Measurements from ENCODE around the gene DVL3.
"Not testable (repeated sequence)": the region's sequence is repeated elsewhere in the genome, so short reads cannot be mapped to it uniquely, and the experiment has no call there.

The DVL3 gene

DNA sequence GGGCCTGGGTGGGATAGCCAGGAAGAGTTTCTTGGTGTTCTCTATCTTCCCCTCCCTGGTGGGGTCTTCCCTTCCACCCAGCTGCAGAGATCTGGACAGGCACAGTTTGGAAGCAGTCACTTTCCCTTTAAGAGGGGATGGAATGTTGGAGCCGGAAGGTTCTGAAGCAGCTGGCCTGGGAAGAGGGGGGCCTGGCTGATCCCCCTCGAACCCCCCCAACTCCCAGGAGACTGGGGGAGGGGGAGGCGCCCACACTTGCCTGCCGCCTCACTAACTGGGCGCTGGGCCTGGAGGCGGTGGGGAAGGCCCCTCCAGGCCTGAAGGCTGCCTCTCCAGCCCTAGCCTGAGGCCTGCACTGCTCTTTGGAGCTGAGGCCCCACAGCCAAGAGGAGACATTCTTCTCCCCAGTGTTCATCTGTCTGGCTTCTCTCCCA lies 1.4 kb downstream of the DVL3 start:
- DNase-seq = peak; percentile 64

DNA sequence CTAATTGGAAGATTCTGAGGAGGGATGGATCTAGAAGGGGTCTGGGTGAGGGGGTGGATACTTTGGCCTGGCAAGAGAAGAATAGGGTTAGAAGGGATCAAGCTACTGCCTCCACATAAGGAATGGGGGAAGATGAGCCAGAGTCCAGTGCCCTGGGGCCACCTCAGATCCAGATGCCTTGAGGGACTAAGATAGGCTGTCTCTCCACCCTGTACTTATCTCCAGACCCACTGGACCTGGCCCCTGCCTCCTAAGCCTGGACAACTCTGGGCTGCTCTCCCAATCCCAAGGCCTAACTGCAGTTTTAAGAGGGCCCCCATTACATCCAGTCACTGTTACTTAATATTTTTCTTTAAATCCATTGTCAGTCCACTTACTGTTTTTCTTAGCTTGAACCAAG lies 2.0 kb downstream of the DVL3 start:
- no peak for DNase-seq

DNA sequence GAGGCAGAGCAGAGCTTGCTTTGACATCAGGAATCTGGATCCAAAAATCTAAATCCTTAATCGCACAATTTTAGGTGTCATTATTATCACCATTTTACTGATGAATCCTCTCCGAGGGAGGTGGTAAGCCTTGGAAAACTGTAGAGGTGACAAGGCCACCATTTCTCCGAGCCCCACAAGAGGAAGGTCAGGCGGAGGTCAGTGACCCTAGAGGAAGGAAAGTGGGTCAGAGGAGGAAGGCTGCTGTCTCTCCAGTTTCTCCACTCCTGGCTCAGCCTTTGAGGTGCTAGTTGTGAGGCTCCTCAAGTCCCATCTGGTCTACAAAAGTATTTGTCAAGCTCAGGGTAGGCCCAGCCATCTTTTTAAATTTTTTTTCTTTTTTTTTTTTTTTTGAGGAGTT lies 3.2 kb downstream of the DVL3 start:
- DNase-seq = no peak

DNA sequence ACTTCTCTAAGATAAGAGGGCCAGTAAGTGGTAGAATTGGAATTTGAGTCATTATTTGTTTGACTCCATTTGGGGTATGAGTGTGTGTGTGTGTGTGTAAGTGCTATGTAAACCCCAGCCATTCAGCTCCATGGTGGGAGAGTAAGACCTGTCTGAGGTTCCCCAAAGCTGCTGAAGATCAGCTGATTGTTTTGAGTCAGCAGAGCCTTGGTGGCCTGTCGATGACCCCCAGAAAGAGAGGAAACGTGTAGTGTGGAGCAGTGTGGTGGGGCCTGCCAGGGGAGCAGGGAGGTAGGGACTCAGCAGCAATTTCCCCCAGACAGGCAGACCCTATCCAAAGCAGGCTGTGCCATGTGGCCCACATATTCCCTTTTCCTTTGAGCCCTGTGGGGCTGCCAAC lies 5.3 kb downstream of the DVL3 start:
- DNase-seq = no peak

DNA sequence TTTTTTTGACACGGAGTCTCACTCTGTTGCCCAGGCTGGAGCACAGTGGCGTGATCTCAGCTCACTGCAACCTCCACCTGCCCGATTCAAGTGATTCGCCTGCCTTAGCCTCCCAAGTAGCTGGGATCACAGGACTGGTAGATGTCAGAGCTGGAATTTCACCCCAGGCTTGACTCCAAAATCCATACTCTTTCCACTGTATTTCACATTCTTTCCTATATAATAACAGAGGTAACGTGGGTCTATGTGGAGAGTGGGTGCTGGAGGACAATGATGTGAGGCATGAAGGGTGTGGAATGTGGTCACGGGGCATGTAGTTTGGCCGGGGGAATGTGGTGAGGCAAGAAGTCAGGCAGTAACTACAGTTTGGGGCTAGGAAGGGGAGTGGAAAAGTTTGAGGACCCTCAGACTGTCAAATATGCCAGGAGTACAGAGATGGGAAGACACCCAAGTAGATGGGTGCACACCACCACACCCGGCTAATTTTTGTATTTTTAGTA lies 7.4 kb downstream of the DVL3 start:
- not testable (repeated sequence) for DNase-seq

GRCh38 chr3:184164648-184165330 lies 9.6 kb downstream of the DVL3 start:
- DNase-seq = no peak

DNA sequence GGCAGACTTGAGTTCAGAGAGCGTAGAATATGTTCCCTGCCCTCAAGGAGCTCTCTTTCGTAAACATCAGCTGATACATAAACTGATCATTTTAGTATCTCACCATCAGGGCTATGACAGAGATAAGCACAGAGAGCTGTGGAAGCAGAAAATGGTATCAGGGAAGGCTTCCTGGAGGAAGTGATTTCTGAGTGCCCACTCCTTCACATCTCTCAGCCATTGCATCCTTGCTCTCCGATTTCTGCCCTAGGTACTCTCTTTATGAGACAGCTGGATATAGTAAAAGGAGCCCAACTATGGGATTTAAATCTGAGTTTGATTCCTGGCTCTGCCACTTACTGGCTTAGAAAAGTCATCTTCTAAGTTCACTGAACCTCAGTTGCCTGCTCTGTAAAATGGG lies 10.4 kb downstream of the DVL3 start:
- no peak for DNase-seq

GRCh38 chr3:184166671-184167070 lies 11.5 kb downstream of the DVL3 start:
- no peak for DNase-seq

DNA sequence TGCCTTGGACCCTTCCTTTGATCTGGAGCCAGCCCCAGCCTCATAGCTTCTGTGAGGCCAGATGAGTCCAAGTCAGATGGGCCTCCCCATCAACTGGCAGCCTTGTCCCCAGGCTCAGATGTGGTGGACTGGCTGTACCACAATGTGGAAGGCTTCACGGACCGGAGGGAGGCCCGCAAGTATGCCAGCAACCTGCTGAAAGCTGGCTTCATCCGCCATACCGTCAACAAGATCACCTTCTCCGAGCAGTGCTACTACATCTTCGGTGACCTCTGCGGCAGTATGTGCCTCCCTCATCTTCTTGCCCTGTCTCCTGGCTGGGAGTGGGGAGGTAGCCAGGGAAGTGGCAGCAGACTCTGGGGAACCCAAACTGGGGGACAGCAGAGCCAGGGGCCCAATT lies 12.6 kb downstream of the DVL3 start:
- DNase-seq = no peak

- no peak for DNase-seq
Observed at GRCh38 chr3:184168363-184169120, 13.4 kb downstream of the DVL3 start.

- DNase-seq = no peak
Observed at GRCh38 chr3:184169896-184170875, 15.0 kb downstream of the DVL3 start.

DNA sequence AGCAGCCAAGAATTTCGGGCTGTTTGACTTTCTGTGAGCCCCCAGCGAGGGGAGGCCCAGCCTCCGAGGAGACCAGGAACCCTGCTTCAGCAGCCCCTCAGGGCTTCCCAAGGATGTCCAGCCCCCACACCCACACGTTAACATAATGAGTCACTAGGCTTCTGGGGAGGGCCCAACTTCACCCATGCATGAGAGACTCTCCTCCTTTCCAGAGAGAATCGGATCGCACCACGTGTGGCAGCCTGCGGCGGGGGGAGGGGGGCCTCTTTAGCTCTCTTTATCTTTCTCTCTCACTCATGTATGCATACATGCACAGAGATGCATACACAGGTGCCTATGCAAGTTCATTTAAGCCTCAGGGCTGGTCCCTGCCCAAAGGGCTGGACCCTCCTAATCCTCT lies 16.4 kb downstream of the DVL3 start:
- no peak for DNase-seq

DNA sequence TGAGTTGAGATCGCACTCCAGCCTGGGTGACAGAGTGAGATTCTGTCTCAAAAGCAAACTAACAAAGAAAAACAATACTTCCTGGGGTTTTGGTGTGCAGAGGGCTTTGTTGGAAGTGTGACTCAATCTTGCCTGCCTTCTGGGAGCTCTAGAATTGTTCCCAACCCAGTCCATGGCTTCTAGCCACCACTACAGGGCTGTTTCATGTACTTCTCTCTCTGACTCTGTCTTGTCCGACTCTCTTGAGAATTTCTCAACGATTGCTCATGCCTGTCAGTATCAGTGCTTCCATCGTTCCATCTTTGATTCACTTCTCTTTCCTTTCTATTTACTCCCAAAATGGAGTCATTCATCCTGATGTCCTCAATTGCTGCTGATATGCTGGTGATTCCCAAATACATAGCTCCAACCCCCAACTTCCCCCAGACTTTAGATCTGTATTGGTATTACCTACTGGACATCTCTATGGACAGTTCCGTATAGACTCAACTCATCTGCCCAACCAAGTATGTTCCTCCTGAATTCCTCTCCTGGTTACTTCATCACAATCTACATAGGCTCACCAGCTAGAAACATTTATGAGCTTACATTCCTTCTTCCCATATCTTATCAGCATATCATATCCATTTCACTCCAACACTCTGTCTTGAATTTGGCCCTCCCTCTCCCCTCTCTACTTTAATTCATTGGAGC lies 17.6 kb downstream of the DVL3 start:
- no peak for DNase-seq

DNA sequence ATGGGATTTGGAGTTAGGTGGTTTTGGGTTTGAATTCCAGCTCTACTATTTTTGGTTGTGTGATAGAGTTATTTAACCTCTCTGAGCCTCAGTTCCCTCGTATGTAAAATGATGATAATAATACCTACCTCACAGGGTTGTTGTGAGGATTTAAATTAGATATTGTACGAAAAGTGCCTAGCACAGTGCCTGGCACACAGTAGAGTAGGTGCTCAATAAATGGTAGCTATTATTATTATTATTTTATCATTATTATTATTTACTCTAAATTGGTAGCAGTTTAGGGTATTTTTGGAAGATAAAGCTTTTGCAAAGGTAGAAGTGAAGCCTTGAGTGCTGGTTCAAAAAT lies 18.2 kb downstream of the DVL3 start:
- DNase-seq = no peak

DNA sequence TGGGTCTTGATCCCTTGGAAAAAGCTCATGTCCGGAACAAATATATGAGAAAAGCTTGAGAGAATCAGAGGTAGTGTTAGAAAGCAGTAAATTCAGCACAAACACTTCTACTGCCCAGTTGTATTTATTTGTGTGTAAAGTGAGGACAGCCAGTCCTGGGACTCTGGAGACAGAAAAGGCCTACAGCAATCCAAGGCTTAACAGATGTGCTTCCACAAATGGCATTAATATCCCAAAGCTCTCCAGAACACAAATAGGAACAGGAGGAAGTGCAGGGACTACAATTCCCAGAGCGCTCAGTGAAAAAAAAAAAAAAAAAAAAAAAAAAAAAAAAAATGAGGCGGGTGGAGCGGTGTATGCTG lies 19.1 kb downstream of the DVL3 start:
- DNase-seq = no peak

GRCh38 chr3:184174646-184175492 lies 19.7 kb downstream of the DVL3 start, which contains the start of gene AP2M1:
TSS of gene AP2M1 (plus strand) at chr3:184174855. CDS start at chr3:184176994, 2,139 bp downstream.
- DNase-seq = peak; percentile 98

DNA sequence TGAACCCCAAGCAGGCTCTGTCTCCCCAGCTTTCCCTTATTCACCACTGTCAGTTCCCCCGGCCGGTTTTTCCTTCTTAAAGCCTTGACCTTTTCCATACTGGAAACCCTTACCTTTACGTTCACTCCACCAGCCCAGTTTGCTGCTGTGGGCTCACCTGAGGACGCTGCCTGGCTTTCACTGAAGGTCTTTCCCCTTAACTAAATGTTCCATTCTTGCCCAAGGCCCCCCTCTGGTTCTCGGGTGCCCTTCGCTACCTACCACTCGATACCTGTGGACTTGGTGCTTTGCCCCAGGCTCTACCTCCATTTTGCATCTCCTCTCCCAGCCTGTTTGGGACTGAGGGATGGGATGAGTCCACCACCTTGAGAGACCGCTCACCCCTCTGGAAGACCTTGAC lies 20.3 kb downstream of the DVL3 start:
- no peak for DNase-seq

DNA sequence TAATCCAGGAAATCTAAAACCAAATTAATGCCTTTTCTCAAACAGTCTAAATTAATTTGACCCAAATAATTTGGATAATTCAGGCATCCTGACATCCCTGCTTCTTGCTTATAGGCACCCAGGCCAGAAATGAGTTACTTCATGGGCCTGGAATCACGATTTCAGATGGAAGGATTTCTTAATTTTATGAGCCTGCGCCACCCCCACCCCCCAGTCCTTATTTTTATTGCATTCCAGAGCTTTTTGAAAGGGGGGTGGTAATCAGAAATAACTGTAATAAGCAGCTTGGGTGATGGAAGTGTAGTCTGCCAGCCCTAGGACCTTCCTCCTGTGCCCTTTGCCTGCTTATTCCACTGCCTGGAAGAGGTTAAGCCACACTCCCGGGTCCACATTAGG lies 20.8 kb downstream of the DVL3 start:
- no peak for DNase-seq

- no peak for DNase-seq
Observed at GRCh38 chr3:184176377-184177330, 21.5 kb downstream of the DVL3 start.

DNA sequence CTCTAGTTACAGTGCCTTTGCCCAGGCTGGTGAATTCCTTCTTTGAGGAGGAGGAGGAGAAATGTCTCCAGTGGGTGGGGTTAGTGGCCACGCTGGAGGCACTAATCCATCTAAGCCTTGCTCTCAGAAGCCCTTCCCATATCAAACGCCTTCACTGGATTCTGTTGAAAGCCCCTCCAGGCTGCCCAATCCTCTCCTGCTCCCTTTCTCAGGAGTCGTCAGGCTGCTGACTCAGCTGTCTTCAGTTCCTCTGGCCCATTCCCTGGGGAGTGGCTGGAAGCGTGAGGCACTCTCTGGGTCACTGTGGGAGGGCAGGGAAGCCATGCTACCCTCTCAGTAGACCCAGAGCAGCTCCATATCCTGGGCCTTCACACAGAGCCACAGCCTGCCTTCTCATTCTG lies 22.2 kb downstream of the DVL3 start:
- no peak for DNase-seq
